Loucy (cell line): ENCODE measurements around the gene ACE.

Experiments
- EZH2phosphoT487 ChIP-seq: fragments of 200-600 bp; IDR thresholded peaks from 2 replicates; pipeline ENCODE4 v1.6.1; 2018; ENCODE audit warnings: antibody characterized with exemption, mild to moderate bottlenecking, moderate library complexity, borderline replicate concordance
- TF ChIP-seq, protein P1 (sequence below): fragments of 200-600 bp; sonication (generic); conservative IDR thresholded peaks from 2 replicates; pipeline ENCODE4 v1.5.1; 2014; ENCODE audit warnings: mild to moderate bottlenecking, antibody characterized with exemption, low read length

GRCh38 chr17:63534816-63535455, 58.1 kb downstream of the ACE start:
- TF ChIP-seq EZH2phosphoT487: no peak
- TF ChIP-seq, protein P1, sequence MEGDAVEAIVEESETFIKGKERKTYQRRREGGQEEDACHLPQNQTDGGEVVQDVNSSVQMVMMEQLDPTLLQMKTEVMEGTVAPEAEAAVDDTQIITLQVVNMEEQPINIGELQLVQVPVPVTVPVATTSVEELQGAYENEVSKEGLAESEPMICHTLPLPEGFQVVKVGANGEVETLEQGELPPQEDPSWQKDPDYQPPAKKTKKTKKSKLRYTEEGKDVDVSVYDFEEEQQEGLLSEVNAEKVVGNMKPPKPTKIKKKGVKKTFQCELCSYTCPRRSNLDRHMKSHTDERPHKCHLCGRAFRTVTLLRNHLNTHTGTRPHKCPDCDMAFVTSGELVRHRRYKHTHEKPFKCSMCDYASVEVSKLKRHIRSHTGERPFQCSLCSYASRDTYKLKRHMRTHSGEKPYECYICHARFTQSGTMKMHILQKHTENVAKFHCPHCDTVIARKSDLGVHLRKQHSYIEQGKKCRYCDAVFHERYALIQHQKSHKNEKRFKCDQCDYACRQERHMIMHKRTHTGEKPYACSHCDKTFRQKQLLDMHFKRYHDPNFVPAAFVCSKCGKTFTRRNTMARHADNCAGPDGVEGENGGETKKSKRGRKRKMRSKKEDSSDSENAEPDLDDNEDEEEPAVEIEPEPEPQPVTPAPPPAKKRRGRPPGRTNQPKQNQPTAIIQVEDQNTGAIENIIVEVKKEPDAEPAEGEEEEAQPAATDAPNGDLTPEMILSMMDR: no peak
